H9 (cell line): ENCODE results near the gene LGALS4. TPM values are rescaled to one million over a fixed set of nuclear protein-coding genes. Genes with fewer than 3 reads are reported as not detected.

Source experiments
- DNase-seq: peaks from one replicate; pipeline ENCODE4 v3.0.0-alpha.2; 2017
- H2AFZ ChIP-seq: one replicate; pipeline ENCODE4 v1.6.1; 2013; ENCODE audit warnings: mild to moderate bottlenecking, low read length, control low read depth, moderate library complexity
- H2AK5ac ChIP-seq: 2 replicates; pipeline ENCODE4 v1.6.1; 2013; ENCODE audit warnings: low read length, control low read depth, mixed read lengths; ENCODE audit not compliant: insufficient read length
- H2BK120ac ChIP-seq: one replicate; pipeline ENCODE4 v1.6.1; 2013; ENCODE audit warnings: low read depth, mild to moderate bottlenecking, low read length, control low read depth, inconsistent platforms; ENCODE audit not compliant: poor library complexity, severe bottlenecking
- H2BK12ac ChIP-seq: 2 replicates; pipeline ENCODE4 v1.6.1; 2013; ENCODE audit warnings: low read length, control low read depth, mixed read lengths, low read depth; ENCODE audit not compliant: insufficient read length
- H2BK15ac ChIP-seq: 2 replicates; pipeline ENCODE4 v1.6.1; 2013; ENCODE audit warnings: low read depth, low read length, control low read depth
- H2BK20ac ChIP-seq: one replicate; pipeline ENCODE4 v1.6.1; 2013; ENCODE audit warnings: low read depth, mild to moderate bottlenecking, low read length, control low read depth, inconsistent platforms; ENCODE audit not compliant: poor library complexity, severe bottlenecking
- H2BK5ac ChIP-seq: 2 replicates; pipeline ENCODE4 v1.6.1; 2013; ENCODE audit warnings: low read length, control low read depth, mixed read lengths; ENCODE audit not compliant: insufficient read length
- H3K14ac ChIP-seq: 2 replicates; pipeline ENCODE4 v1.6.1; 2013; ENCODE audit warnings: low read length, control low read depth; ENCODE audit not compliant: insufficient read depth
- H3K18ac ChIP-seq: 2 replicates; pipeline ENCODE4 v1.6.1; 2013; ENCODE audit warnings: low read depth, mild to moderate bottlenecking, mixed read lengths, low read length, control low read depth; ENCODE audit not compliant: insufficient read length
- H3K23ac ChIP-seq: 2 replicates; pipeline ENCODE4 v1.6.1; 2013; ENCODE audit warnings: low read length, control low read depth, mixed read lengths, low read depth; ENCODE audit not compliant: insufficient read length
- H3K23me2 ChIP-seq: 2 replicates; pipeline ENCODE4 v1.6.1; 2013; ENCODE audit warnings: low read depth, mild to moderate bottlenecking, mixed read lengths, low read length, control low read depth; ENCODE audit not compliant: insufficient read length, poor library complexity, severe bottlenecking
- H3K27ac ChIP-seq: 2 replicates; pipeline ENCODE4 v1.5.1; 2013; ENCODE audit warnings: low read length, control low read depth, mixed read lengths, low read depth; ENCODE audit not compliant: insufficient read length
- H3K27me3 ChIP-seq: 2 replicates; pipeline ENCODE4 v1.6.1; 2013; ENCODE audit warnings: low read length, control low read depth, inconsistent platforms; ENCODE audit not compliant: insufficient read depth
- H3K4ac ChIP-seq: 2 replicates; pipeline ENCODE4 v1.6.1; 2013; ENCODE audit warnings: low read depth, mild to moderate bottlenecking, control low read depth, inconsistent platforms, low read length, moderate library complexity
- H3K4me1 ChIP-seq: 2 replicates; pipeline ENCODE4 v1.6.1; 2013; ENCODE audit warnings: low read length, control low read depth, inconsistent platforms; ENCODE audit not compliant: insufficient read depth
- H3K4me2 ChIP-seq: 2 replicates; pipeline ENCODE4 v1.6.1; 2013; ENCODE audit warnings: low read length, control low read depth, mixed read lengths; ENCODE audit not compliant: insufficient read length, insufficient read depth
- H3K56ac ChIP-seq: 2 replicates; pipeline ENCODE4 v1.6.1; 2013; ENCODE audit warnings: low read depth, mild to moderate bottlenecking, mixed read lengths, low read length, control low read depth; ENCODE audit not compliant: insufficient read length
- H3K79me1 ChIP-seq: 2 replicates; pipeline ENCODE4 v1.6.1; 2013; ENCODE audit warnings: low read depth, mild to moderate bottlenecking, moderate library complexity, low read length, control low read depth, inconsistent platforms; ENCODE audit not compliant: insufficient read depth, poor library complexity, severe bottlenecking
- H3K79me2 ChIP-seq: 2 replicates; pipeline ENCODE4 v1.6.1; 2013; ENCODE audit warnings: low read length, control low read depth, inconsistent platforms; ENCODE audit not compliant: insufficient read depth
- H3K9ac ChIP-seq: 2 replicates; pipeline ENCODE4 v1.6.1; 2013; ENCODE audit warnings: low read length, control low read depth, mixed read lengths; ENCODE audit not compliant: insufficient read length; ENCODE audit errors: extremely low read depth
- H3K9me3 ChIP-seq: one replicate; pipeline ENCODE4 v1.6.1; 2013; ENCODE audit warnings: low read depth, low read length, inconsistent platforms; ENCODE audit not compliant: control insufficient read depth
- H3T11ph ChIP-seq: one replicate; pipeline ENCODE4 v1.6.1; 2013; ENCODE audit warnings: mild to moderate bottlenecking, low read length, control low read depth, inconsistent platforms
- H4K20me1 ChIP-seq: one replicate; pipeline ENCODE4 v1.6.1; 2013; ENCODE audit not compliant: control insufficient read depth, insufficient read length, insufficient read depth
- H4K5ac ChIP-seq: 2 replicates; pipeline ENCODE4 v1.6.1; 2013; ENCODE audit warnings: low read depth, mild to moderate bottlenecking, mixed read lengths, low read length, control low read depth; ENCODE audit not compliant: insufficient read length
- H4K8ac ChIP-seq: replicated peaks from 2 replicates; pipeline ENCODE4 v1.6.1; 2013; ENCODE audit warnings: low read length, control low read depth, mixed read lengths, low read depth; ENCODE audit not compliant: insufficient read length
- H4K91ac ChIP-seq: 2 replicates; pipeline ENCODE4 v1.6.1; 2013; ENCODE audit warnings: low read depth, mild to moderate bottlenecking, moderate library complexity, mixed read lengths, low read length, control low read depth; ENCODE audit not compliant: insufficient read length
- H3K27ac Mint-ChIP-seq, 3 experiments: 2 replicates in 2 of 3; 3 replicates in 1 of 3; pipeline ENCODE4 v1.8.0; 2020 to 2021; ENCODE audit warnings: mixed read lengths in 3 of 3, mild to moderate bottlenecking in 1 of 3, moderate library complexity in 1 of 3
- H3K27me3 Mint-ChIP-seq: 2 replicates; pipeline ENCODE4 v1.8.0; 2021; ENCODE audit warnings: low read depth, mild to moderate bottlenecking, moderate library complexity, mixed read lengths
- H3K36me3 Mint-ChIP-seq, 3 experiments: 2 replicates in 2 of 3; 3 replicates in 1 of 3; pipeline ENCODE4 v1.8.0; 2020 to 2021; ENCODE audit warnings: low read depth in 3 of 3, mixed read lengths in 3 of 3; ENCODE audit not compliant: insufficient read depth in 1 of 3
- H3K4me1 Mint-ChIP-seq, 2 experiments: 2 replicates each; pipeline ENCODE4 v1.8.0; 2020; ENCODE audit warnings: mixed read lengths in 2 of 2
- H3K4me3 Mint-ChIP-seq, 2 experiments: 2 replicates in 1 of 2; 3 replicates in 1 of 2; pipeline ENCODE4 v1.8.0; 2020 to 2021; ENCODE audit warnings: mild to moderate bottlenecking in 2 of 2, mixed read lengths in 2 of 2, moderate library complexity in 1 of 2
- H3K9me3 Mint-ChIP-seq, 2 experiments: 2 replicates in 1 of 2; 3 replicates in 1 of 2; pipeline ENCODE4 v1.8.0; 2020; ENCODE audit warnings: mild to moderate bottlenecking in 2 of 2, mixed read lengths in 2 of 2, moderate library complexity in 1 of 2
- WGBS: extraction: QIAGEN DNeasy Blood & Tissue Kit; methylation state at CpG from one replicate; pipeline ENCODE4 v1.1.7; 2013; ENCODE audit warnings: missing lambda C conversion rate, low lambda C conversion rate, mixed read lengths; ENCODE audit not compliant: insufficient read length; ENCODE audit errors: extremely low coverage; 5-methylcytosine and 5-hydroxymethylcytosine counted together
- total RNA-seq: library from RNA; stranded (reverse); gene quantifications from 2 replicates; pipeline ENCODE4 v1.2.1, GENCODE V29; 2021
- TF ChIP-seq, protein P1 (sequence below): fragments of 200-600 bp; sonication (generic); conservative IDR thresholded peaks from 3 replicates; pipeline ENCODE4 v1.8.0; 2021; ENCODE audit warnings: antibody characterized with exemption, mild to moderate bottlenecking

Gene LGALS4
- total RNA-seq, 1 experiment from 2014 or later: 0.68 TPM

- Histone ChIP-seq H3K79me2 (peaks cover 2% of the 10 kb centered on the region; the same call in 1 of the 2 replicates), H3K4ac (no peak overlapping the region), H3K14ac (no peak overlapping the region), H4K8ac (no peak overlapping the region), H4K20me1 (peaks cover 2% of the 10 kb centered on the region), H3K27ac (no peak overlapping the region), H2AK5ac (no peak overlapping the region), H3K4me2 (no peak overlapping the region), H3K56ac (no peak overlapping the region), H4K91ac (no peak overlapping the region), H2BK15ac (no peak overlapping the region), H2BK20ac (no peak overlapping the region), H3K23me2 (no peaks in the 10 kb centered on the region), H4K5ac (no peak overlapping the region), H3K27me3 (no peaks in the 10 kb centered on the region), H3K9me3 (no peaks in the 10 kb centered on the region), H3K4me1 (no peaks in the 10 kb centered on the region), H2BK120ac (no peak overlapping the region), H2AFZ (no peak overlapping the region), H3K9ac (no peak overlapping the region), H2BK5ac (no peak overlapping the region), H3K23ac (no peak overlapping the region), H2BK12ac (no peak overlapping the region), H3K18ac (no peak overlapping the region), H3T11ph (no peak overlapping the region), H3K79me1 (peaks cover 5% of the 10 kb centered on the region)
- Mint-ChIP-seq H3K4me3 (no peak overlapping the region), H3K4me1 (peaks cover 8 to 10% of the 10 kb centered on the region in 2 experiments; a peak in 3 of 4 replicates), H3K9me3 (no peaks in the 10 kb centered on the region; a peak in 1 of 5 replicates), H3K27ac (peak overlapping the region in 2 of 3 experiments; percentile 49 to 54; a peak in 3 of 7 replicates), H3K27me3 (peaks cover 2% of the 10 kb centered on the region; the same call in 1 of the 2 replicates), H3K36me3 (peaks cover 90 to 100% (median 99%) of the 10 kb centered on the region in 3 experiments)
- DNase-seq: no peak
- TF ChIP-seq, protein P1, sequence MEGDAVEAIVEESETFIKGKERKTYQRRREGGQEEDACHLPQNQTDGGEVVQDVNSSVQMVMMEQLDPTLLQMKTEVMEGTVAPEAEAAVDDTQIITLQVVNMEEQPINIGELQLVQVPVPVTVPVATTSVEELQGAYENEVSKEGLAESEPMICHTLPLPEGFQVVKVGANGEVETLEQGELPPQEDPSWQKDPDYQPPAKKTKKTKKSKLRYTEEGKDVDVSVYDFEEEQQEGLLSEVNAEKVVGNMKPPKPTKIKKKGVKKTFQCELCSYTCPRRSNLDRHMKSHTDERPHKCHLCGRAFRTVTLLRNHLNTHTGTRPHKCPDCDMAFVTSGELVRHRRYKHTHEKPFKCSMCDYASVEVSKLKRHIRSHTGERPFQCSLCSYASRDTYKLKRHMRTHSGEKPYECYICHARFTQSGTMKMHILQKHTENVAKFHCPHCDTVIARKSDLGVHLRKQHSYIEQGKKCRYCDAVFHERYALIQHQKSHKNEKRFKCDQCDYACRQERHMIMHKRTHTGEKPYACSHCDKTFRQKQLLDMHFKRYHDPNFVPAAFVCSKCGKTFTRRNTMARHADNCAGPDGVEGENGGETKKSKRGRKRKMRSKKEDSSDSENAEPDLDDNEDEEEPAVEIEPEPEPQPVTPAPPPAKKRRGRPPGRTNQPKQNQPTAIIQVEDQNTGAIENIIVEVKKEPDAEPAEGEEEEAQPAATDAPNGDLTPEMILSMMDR: no peak
- WGBS: no CpG with 5 or more reads among the region's 19 CpGs
These were observed 29.2 kb upstream of the LGALS4 start for GRCh38 chr19:38841787-38842438.
